ENCODE results near the gene CDKL5.

DNA sequence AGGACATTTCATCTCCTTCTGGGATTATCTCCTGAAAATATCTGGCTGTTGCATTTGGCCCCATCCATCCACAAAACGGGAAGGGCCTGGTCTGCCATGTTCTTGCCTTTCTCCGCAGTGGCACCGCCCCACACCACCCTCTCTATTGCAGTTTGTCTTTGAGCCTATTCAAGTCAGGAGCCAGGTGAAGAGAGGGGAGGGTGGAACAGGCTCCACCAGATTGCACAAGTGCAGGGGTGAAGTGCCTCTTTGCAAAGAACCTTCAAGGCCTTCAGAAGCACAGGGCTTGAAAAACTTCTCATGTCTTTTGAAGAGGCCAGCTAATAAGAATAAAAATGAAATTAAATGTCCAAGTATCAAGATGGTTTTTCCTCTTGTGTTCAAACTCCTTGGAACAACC, 217.8 kb downstream of the CDKL5 start:
- TF ChIP-seq, protein P1, sequence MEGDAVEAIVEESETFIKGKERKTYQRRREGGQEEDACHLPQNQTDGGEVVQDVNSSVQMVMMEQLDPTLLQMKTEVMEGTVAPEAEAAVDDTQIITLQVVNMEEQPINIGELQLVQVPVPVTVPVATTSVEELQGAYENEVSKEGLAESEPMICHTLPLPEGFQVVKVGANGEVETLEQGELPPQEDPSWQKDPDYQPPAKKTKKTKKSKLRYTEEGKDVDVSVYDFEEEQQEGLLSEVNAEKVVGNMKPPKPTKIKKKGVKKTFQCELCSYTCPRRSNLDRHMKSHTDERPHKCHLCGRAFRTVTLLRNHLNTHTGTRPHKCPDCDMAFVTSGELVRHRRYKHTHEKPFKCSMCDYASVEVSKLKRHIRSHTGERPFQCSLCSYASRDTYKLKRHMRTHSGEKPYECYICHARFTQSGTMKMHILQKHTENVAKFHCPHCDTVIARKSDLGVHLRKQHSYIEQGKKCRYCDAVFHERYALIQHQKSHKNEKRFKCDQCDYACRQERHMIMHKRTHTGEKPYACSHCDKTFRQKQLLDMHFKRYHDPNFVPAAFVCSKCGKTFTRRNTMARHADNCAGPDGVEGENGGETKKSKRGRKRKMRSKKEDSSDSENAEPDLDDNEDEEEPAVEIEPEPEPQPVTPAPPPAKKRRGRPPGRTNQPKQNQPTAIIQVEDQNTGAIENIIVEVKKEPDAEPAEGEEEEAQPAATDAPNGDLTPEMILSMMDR (IDR thresholded peaks at IDR 0.05), result no peak
- no peak for TF ChIP-seq POLR2A (IDR thresholded peaks at IDR 0.05; ENCODE audit: low read length)
- no peak for TF ChIP-seq JUN (IDR thresholded peaks at IDR 0.05)
- no peak for TF ChIP-seq MAZ (IDR thresholded peaks at IDR 0.05; ENCODE audit: borderline replicate concordance, low read depth, low read length)
- TF ChIP-seq, protein P2, sequence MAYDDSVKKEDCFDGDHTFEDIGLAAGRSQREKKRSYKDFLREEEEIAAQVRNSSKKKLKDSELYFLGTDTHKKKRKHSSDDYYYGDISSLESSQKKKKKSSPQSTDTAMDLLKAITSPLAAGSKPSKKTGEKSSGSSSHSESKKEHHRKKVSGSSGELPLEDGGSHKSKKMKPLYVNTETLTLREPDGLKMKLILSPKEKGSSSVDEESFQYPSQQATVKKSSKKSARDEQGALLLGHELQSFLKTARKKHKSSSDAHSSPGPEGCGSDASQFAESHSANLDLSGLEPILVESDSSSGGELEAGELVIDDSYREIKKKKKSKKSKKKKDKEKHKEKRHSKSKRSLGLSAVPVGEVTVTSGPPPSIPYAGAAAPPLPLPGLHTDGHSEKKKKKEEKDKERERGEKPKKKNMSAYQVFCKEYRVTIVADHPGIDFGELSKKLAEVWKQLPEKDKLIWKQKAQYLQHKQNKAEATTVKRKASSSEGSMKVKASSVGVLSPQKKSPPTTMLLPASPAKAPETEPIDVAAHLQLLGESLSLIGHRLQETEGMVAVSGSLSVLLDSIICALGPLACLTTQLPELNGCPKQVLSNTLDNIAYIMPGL (CRISPR knock-in tag; IDR thresholded peaks at IDR 0.05; ENCODE audit: borderline replicate concordance), result no peak
- TF ChIP-seq CHD2 (IDR thresholded peaks at IDR 0.05; ENCODE audit: low read length, partially characterized antibody), result no peak
- TF ChIP-seq EP300 (IDR thresholded peaks at IDR 0.05), result no peak
- no peak for TF ChIP-seq RNF2 (IDR thresholded peaks at IDR 0.05; ENCODE audit: borderline replicate concordance, low read depth)

Measured in A549 (cell line).